Esophagus squamous epithelium (tissue), 5 donors: ENCODE measurements around the gene DLG5. TPM values are rescaled to one million over a fixed set of nuclear protein-coding genes. Genes with fewer than 3 reads are reported as not detected.

Experiments
- DNase-seq: peaks from one replicate; lab custom pipeline; 2025; lab: John Stamatoyannopoulos, UW
- H3K27ac ChIP-seq, 4 donors: fragments of 200-600 bp; sonication (generic); one replicate each; pipeline ENCODE4 v1.5.1; 2016 to 2019; ENCODE audit warnings: mild to moderate bottlenecking in 1 of 4
- H3K27me3 ChIP-seq, 4 donors: fragments of 200-600 bp; sonication (generic); 1 replicate in 3 of 4; 2 replicates in 1 of 4; pipeline versions ENCODE4 v1.5.1 to v1.6.0; 2017 to 2021; ENCODE audit warnings: antibody characterized with exemption in 1 of 4
- H3K36me3 ChIP-seq, 3 donors: fragments of 200-600 bp; sonication (generic); one replicate each; pipeline ENCODE4 v1.5.1; 2016 to 2019
- H3K4me1 ChIP-seq, 3 donors: fragments of 200-600 bp; sonication (generic); one replicate each; pipeline ENCODE4 v1.5.1; 2017 to 2019
- H3K4me3 ChIP-seq, 4 donors: fragments of 200-600 bp; sonication (generic); 1 replicate in 3 of 4; 2 replicates in 1 of 4; pipeline ENCODE4 v1.5.1; 2016 to 2019; ENCODE audit warnings: mild to moderate bottlenecking in 2 of 4, moderate library complexity in 1 of 4
- H3K9me3 ChIP-seq, 3 donors: fragments of 200-600 bp; sonication (generic); one replicate each; pipeline ENCODE4 v1.5.1; 2016 to 2019
- CTCF ChIP-seq, 6 experiments: fragments of 450-650 bp in 4 of 6; fragments of 200-600 bp in 2 of 6; sonication (generic) in 2 of 6; IDR thresholded peaks; one replicate each; pipeline ENCODE4 v1.5.1; 2016 to 2019; ENCODE audit warnings: antibody characterized with exemption in 6 of 6, mild to moderate bottlenecking in 4 of 6, moderate library complexity in 4 of 6
- POLR2A ChIP-seq, 4 donors: fragments of 450-650 bp; IDR thresholded peaks; one replicate each; pipeline ENCODE4 v1.6.1; 2017; ENCODE audit warnings: antibody characterized with exemption in 4 of 4, mild to moderate bottlenecking in 4 of 4, moderate library complexity in 3 of 4
- WGBS, 2 donors: methylation state at CpG; one replicate each; pipeline ENCODE4 v1.1.5; 2018; 5-methylcytosine and 5-hydroxymethylcytosine counted together
- intact Hi-C: fragments of 100-400 bp; cut with DNase I; formaldehyde crosslinking; loops from one replicate; pipeline ENCODE4 v1.15.0; 2022
- total RNA-seq, 4 donors: library from RNA; depleted of rRNA; stranded (reverse); fragments of >200 nt; gene quantifications; one replicate each; pipeline ENCODE4 v1.1.0, GENCODE V29; 2016
- donor health status: DM: yes; HTN: yes; CAD: no.

The DLG5 gene
- total RNA-seq, 4 donors from 2014 or later = 34.1 to 50.9 (median 41.3) TPM

GRCh38 chr10:77922566-77923179, 3.9 kb downstream of the DLG5 start:
- Histone ChIP-seq H3K9me3 (no peaks in the 10 kb centered on the region), H3K36me3 (no peaks in the 10 kb centered on the region), H3K27ac (no peak overlapping the region), H3K4me3 (no peak overlapping the region), H3K4me1 (peaks cover 24 to 79% (median 26%) of the 10 kb centered on the region in 3 donors), H3K27me3 (peaks cover 0 to 7% (median 0%) of the 10 kb centered on the region in 4 donors)
- DNase-seq = no peak
- TF ChIP-seq CTCF (IDR thresholded peaks at IDR 0.05) (no peak), POLR2A (IDR thresholded peaks at IDR 0.05) (no peak)
- WGBS, 2 donors = 63 to 67% methylated on average over 3 to 6 of the region's 8 CpGs
- intact Hi-C loops = no loop called here

GRCh38 chr10:77922055-77922454, 4.5 kb downstream of the DLG5 start:
- 94 to 100% methylated on average over 1 to 4 of the region's 5 CpGs for WGBS, 2 donors
- Histone ChIP-seq H3K9me3 (no peaks in the 10 kb centered on the region), H3K27me3 (peaks cover 0 to 4% (median 0%) of the 10 kb centered on the region in 4 donors), H3K4me1 (peaks cover 20 to 73% (median 20%) of the 10 kb centered on the region in 3 donors), H3K27ac (no peak overlapping the region), H3K36me3 (no peaks in the 10 kb centered on the region), H3K4me3 (no peak overlapping the region)
- TF ChIP-seq POLR2A (IDR thresholded peaks at IDR 0.05) (no peak), CTCF (IDR thresholded peaks at IDR 0.05) (no peak)
- DNase-seq = no peak
- intact Hi-C loops = no loop called here

GRCh38 chr10:77921395-77921794, 5.2 kb downstream of the DLG5 start:
- no peak overlapping the region for H3K27ac ChIP-seq
- no peaks in the 10 kb centered on the region for H3K36me3 ChIP-seq
- H3K27me3 ChIP-seq = no peaks in the 10 kb centered on the region
- H3K4me3 ChIP-seq = no peak overlapping the region
- WGBS, 2 donors = 81 to 87% methylated on average over 6 to 7 of the region's 7 CpGs
- no peaks in the 10 kb centered on the region for H3K9me3 ChIP-seq
- DNase-seq = no peak
- intact Hi-C loops = no loop called here
- no peak for TF ChIP-seq CTCF (IDR thresholded peaks at IDR 0.05)
- no peak for TF ChIP-seq POLR2A (IDR thresholded peaks at IDR 0.05)
- peaks cover 18 to 71% (median 20%) of the 10 kb centered on the region in 3 donors for H3K4me1 ChIP-seq

GRCh38 chr10:77920495-77920894, 6.1 kb downstream of the DLG5 start:
- TF ChIP-seq CTCF (IDR thresholded peaks at IDR 0.05) = no peak
- no peak for TF ChIP-seq POLR2A (IDR thresholded peaks at IDR 0.05)
- no peak overlapping the region for H3K27ac ChIP-seq
- H3K27me3 ChIP-seq = no peaks in the 10 kb centered on the region
- H3K36me3 ChIP-seq = no peaks in the 10 kb centered on the region
- no peak for DNase-seq
- no peaks in the 10 kb centered on the region for H3K9me3 ChIP-seq
- intact Hi-C loops = no loop called here
- peaks cover 12 to 65% (median 20%) of the 10 kb centered on the region in 3 donors for H3K4me1 ChIP-seq
- WGBS, 2 donors = 47 to 64% methylated on average over 3 to 4 of the region's 4 CpGs
- no peak overlapping the region for H3K4me3 ChIP-seq

GRCh38 chr10:77919713-77920108, 6.8 kb downstream of the DLG5 start:
- no peaks in the 10 kb centered on the region for H3K36me3 ChIP-seq
- intact Hi-C loops = no loop called here
- H3K27ac ChIP-seq = no peak overlapping the region
- WGBS, 2 donors = 50 to 51% methylated on average over 4 of the region's 4 CpGs
- TF ChIP-seq CTCF (IDR thresholded peaks at IDR 0.05) (no peak), POLR2A (IDR thresholded peaks at IDR 0.05) (no peak)
- no peak overlapping the region for H3K4me3 ChIP-seq
- no peak for DNase-seq
- no peaks in the 10 kb centered on the region for H3K27me3 ChIP-seq
- H3K4me1 ChIP-seq = peaks cover 7 to 58% (median 15%) of the 10 kb centered on the region in 3 donors
- H3K9me3 ChIP-seq = no peaks in the 10 kb centered on the region
